Astrocyte of the cerebellum (primary cell): ENCODE measurements around the gene PGS1.

Source experiments
- DNase-seq: peaks from one replicate; pipeline ENCODE4 v3.0.0-alpha.2; 2011; ENCODE audit warnings: low read depth
- H3K4me3 ChIP-seq: 2 replicates; pipeline ENCODE4 v1.5.1; 2011; ENCODE audit warnings: mild to moderate bottlenecking, low read depth, low read length, moderate library complexity
- CTCF ChIP-seq: IDR thresholded peaks from 2 replicates; pipeline ENCODE4 v1.5.1; 2012; ENCODE audit warnings: low read length, low read depth, moderate library complexity, mild to moderate bottlenecking; ENCODE audit errors: missing control alignments
- in situ Hi-C: cut with HindIII; loops from 2 replicates; pipeline ENCODE4 v1.10.0; 2017; ENCODE audit warnings: low sequenced_read_pairs

PGS1 gene

GRCh38 chr17:78365561-78366108 is 12.8 kb upstream of the PGS1 start:
- peak; percentile 79 for DNase-seq

DNA sequence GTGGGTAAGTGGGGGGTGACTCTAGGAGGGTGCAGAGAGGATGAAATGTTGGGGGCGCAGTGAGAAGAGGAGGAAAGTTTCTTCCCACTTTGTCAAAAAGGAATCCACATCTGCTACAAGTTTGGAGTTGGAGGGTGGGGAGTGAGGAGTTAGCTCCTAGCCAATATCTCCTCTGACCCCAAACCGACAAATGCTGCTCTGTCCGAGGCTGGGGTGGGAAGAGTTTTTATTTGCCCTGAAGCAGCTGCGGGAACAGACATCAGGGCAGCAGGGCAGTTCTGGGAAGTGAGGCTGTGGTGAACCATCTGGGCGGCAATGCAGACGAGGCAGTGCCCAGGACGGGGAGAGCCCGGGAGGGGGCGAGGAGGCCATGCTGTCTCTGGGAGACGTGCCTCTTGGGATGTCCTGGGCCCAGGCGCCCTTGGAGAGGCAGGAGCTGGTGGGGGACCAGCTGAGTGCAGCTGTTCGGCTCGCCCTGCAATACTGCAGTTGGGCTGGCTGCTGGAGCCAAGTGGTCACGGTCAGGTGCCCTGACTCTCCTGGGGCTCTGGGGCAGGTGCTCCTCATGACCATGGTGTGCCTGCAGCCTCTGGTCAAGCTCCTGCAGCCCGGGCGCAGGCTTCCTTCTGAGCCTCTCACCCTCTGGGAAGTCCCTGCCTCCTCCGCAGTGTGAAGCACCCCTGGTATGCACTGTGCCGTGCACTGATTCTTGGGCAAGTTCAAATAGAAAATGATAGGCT is 12.2 kb upstream of the PGS1 start:
- TF ChIP-seq CTCF, result no peak
- in situ Hi-C loops, result no loop called here
- H3K4me3 ChIP-seq, result no peak overlapping the region
- no peak for DNase-seq

More at GRCh38 chr17:78365561-78366108, 12.8 kb upstream of the PGS1 start:
- TF ChIP-seq CTCF, result no peak
- in situ Hi-C loops, result no loop called here
- no peak overlapping the region for H3K4me3 ChIP-seq

DNA sequence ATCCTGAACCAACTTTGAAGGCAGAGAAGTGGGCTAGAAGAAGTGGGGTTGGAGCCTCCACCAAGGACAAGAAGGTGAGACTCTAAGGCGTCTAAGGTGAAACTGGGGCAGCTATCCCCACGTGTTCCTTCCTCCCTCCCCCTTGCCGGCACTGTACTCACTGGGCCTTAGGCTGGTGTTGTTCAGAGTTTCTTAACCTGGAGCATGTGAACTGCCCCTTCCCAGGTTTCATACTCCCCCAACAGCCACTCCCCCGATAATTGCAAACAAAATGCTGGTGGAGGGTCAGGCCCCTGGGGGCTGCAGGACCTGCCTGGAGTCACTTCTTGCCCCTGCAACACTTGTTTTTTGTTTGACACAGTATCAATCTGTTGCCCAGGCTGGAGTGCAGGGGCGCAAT is 11.3 kb upstream of the PGS1 start:
- TF ChIP-seq CTCF, result no peak
- no peak for DNase-seq
- H3K4me3 ChIP-seq, result no peak overlapping the region
- in situ Hi-C loops, result no loop called here

GRCh38 chr17:78368348-78368747 is 10.1 kb upstream of the PGS1 start:
- no peak for TF ChIP-seq CTCF
- in situ Hi-C loops, result no loop called here
- no peak for DNase-seq
- no peak overlapping the region for H3K4me3 ChIP-seq

DNA sequence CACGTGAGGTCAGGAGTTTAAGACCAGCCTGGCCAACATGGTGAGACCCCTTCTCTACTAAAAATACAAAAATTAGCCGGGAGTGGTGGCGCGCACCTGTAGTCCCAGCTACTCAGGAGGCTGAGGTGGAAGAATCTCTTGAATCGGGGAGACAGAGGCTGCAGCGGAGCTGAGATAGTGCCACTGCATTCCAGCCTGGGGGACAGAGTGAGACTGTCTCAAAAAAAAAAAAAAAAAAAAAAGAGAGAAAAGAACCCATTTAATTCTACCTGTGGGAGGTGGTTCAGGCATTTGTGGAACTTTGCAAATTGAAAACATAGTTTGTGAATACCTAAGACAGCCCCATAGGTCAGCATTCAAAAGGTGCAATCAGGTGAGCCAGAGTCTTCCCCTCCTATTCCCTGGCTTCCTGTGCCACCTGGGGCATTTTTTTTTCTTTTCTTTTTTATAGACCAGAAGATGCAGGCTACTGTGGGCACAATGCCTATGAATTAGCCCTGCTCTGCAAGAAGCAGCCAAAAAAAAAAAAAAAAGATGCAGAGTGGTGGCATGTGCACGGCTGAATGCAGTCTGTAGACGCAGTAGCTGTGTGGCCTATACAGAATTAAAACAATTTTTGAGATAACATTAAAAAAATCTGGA is 9.5 kb upstream of the PGS1 start:
- DNase-seq, result no peak
- TF ChIP-seq CTCF, result no peak
- no peak overlapping the region for H3K4me3 ChIP-seq
- in situ Hi-C loops, result no loop called here

- in situ Hi-C loops, result no loop called here
- no peak for TF ChIP-seq CTCF
- no peak for DNase-seq
- H3K4me3 ChIP-seq, result no peak overlapping the region
Observed at GRCh38 chr17:78369791-78370381, 8.6 kb upstream of the PGS1 start.
